G401 (cell line): ENCODE measurements around the gene NFKB1. TPM values are rescaled to one million over a fixed set of nuclear protein-coding genes. Genes with fewer than 3 reads are reported as not detected.

Experiments used
- DNase-seq: peaks from one replicate; pipeline ENCODE4 v3.0.0-alpha.2; 2015; ENCODE audit warnings: low spot score
- in situ Hi-C: cut with HindIII; loops from 2 replicates; pipeline ENCODE4 v1.10.0; 2016; ENCODE audit warnings: low sequenced_read_pairs, mixed read lengths
- total RNA-seq: library from RNA; depleted of rRNA; stranded (reverse); fragments of >200 nt; shearing (Covaris generic); gene quantifications from 2 replicates; pipeline ENCODE4 v1.2.3, GENCODE V29; 2014; rRNA removed

NFKB1 gene
- total RNA-seq, 1 experiment from 2014 or later: 16.6 TPM

GRCh38 chr4:102633100-102633499 is 131.9 kb downstream of the NFKB1 start:
- DNase-seq: no peak
- in situ Hi-C loops: no loop called here

GRCh38 chr4:102637391-102637790 is 136.2 kb downstream of the NFKB1 start:
- in situ Hi-C loops: no loop called here
- no peak for DNase-seq

- in situ Hi-C loops: no loop called here
These were observed 137.5 kb downstream of the NFKB1 start for GRCh38 chr4:102638621-102639020.

GRCh38 chr4:102639598-102639997 is 138.4 kb downstream of the NFKB1 start:
- no peak for DNase-seq
- in situ Hi-C loops: no loop called here

More at GRCh38 chr4:102638621-102639020, 137.5 kb downstream of the NFKB1 start:
- DNase-seq: no peak

- no peak for DNase-seq
- in situ Hi-C loops: no loop called here
These were observed 139.5 kb downstream of the NFKB1 start for GRCh38 chr4:102640669-102641068.

- in situ Hi-C loops: no loop called here
These were observed 140.6 kb downstream of the NFKB1 start for GRCh38 chr4:102641793-102642192.

GRCh38 chr4:102642631-102643298 is 141.6 kb downstream of the NFKB1 start:
- in situ Hi-C loops: no loop called here
- DNase-seq: no peak

More at GRCh38 chr4:102641793-102642192, 140.6 kb downstream of the NFKB1 start:
- DNase-seq: no peak

GRCh38 chr4:102647117-102647516 is 146.0 kb downstream of the NFKB1 start:
- in situ Hi-C loops: no loop called here
- peak; percentile 20 for DNase-seq

GRCh38 chr4:102657206-102657605 is 156.0 kb downstream of the NFKB1 start:
- in situ Hi-C loops: no loop called here

GRCh38 chr4:102663073-102663472 is 161.9 kb downstream of the NFKB1 start:
- no peak for DNase-seq
- in situ Hi-C loops: no loop called here

More at GRCh38 chr4:102657206-102657605, 156.0 kb downstream of the NFKB1 start:
- no peak for DNase-seq

GRCh38 chr4:102665527-102665926 is 164.4 kb downstream of the NFKB1 start:
- DNase-seq: peak; percentile 32
- in situ Hi-C loops: no loop called here

Other genes with a start within 250 kb of the NFKB1 start
- 6.7 and 11.1 TPM in 2 replicates for gene SLC39A8, start 155.9 kb upstream of the NFKB1 start, total RNA-seq